Neuron (in vitro differentiated cells): Measurements from ENCODE around the gene UBE2K.
"Not testable (repeated sequence)": the region's sequence is repeated elsewhere in the genome, so short reads cannot be mapped to it uniquely, and the experiment has no call there.

Experiments
- H2AFZ ChIP-seq: one replicate; pipeline ENCODE4 v1.6.1; 2013; ENCODE audit warnings: low read depth, mild to moderate bottlenecking, inconsistent platforms, low read length, moderate library complexity
- H3K27me3 ChIP-seq: one replicate; pipeline ENCODE4 v1.6.1; 2013; ENCODE audit warnings: low read length; ENCODE audit not compliant: insufficient read depth
- H3K36me3 ChIP-seq: one replicate; pipeline ENCODE4 v1.6.1; 2013; ENCODE audit warnings: low read length; ENCODE audit not compliant: insufficient read depth
- H3K4me1 ChIP-seq: one replicate; pipeline ENCODE4 v1.6.1; 2013; ENCODE audit warnings: low read length; ENCODE audit not compliant: insufficient read depth
- H3K4me3 ChIP-seq: 2 replicates; pipeline ENCODE4 v1.5.1; 2013; ENCODE audit warnings: mild to moderate bottlenecking, low read length, moderate library complexity
- H3K9me3 ChIP-seq: one replicate; pipeline ENCODE4 v1.6.1; 2013; ENCODE audit warnings: low read length

Gene UBE2K

DNA sequence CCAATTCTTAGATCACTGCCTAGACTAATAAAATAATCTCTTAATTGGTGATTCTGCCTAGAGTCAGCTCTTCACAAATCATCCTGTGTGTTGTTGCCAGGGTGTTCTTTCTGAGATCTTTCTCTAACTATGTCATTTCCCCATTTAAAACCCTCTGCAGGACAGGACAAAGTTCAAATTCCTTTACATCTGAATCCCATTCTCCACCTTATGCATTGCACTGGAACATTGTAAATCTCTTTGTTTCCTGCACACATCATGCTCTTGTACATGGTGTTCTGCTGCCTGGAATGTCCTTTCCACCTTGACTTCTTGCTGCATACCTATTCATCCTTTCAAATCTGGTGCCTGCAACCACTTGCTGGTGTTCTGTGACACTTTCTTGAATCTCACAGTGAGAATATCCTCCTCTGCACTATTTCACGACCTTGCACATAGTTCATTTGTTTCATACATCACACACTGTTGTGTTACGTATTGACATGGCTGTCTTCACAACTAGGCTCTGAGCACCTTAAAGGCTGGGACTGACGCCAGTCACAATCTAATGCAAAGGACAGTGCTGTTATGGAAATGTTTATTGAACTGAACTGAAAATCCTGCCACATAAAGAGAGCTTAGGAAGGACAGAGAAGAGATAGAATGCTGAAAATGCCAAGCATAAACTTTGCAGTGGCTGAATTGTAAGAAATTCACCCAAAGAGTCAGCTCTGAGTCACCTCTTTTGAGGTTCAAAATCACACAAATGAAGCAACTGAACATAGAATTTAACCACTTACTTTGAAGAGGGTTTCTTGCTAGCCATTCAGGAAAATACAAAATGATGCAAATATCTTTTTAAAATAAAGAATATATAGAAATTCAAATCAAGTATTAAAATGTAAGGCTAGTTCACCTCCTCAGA lies 32.9 kb upstream of the UBE2K start:
- no peaks in the 10 kb centered on the region for H3K36me3 ChIP-seq
- H2AFZ ChIP-seq = no peak overlapping the region
- no peaks in the 10 kb centered on the region for H3K9me3 ChIP-seq
- no peaks in the 10 kb centered on the region for H3K27me3 ChIP-seq
- peaks cover 23% of the 10 kb centered on the region for H3K4me1 ChIP-seq
- H3K4me3 ChIP-seq = no peak overlapping the region

DNA sequence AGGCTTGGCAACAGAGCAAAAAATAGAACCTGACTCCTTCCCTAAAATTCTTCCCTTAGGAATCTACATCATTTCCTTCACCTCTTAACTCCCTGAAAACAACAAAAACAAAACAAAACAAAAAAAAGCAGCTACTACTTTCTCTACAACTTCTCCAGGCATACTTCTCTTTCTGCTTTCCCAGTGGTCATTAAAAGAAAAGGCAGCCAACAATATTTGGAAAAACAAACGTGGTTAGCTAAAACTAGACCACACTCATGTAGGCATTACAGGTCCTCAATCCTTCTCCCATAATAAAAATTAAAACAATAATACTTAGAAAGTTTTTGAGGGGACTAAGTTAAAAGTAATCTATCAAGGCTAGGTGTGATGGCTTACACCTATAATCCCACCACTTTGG lies 30.2 kb upstream of the UBE2K start:
- no peak overlapping the region for H3K4me3 ChIP-seq
- peaks cover 23% of the 10 kb centered on the region for H3K4me1 ChIP-seq
- no peak overlapping the region for H2AFZ ChIP-seq
- H3K36me3 ChIP-seq = no peaks in the 10 kb centered on the region
- H3K9me3 ChIP-seq = no peaks in the 10 kb centered on the region
- H3K27me3 ChIP-seq = no peaks in the 10 kb centered on the region

DNA sequence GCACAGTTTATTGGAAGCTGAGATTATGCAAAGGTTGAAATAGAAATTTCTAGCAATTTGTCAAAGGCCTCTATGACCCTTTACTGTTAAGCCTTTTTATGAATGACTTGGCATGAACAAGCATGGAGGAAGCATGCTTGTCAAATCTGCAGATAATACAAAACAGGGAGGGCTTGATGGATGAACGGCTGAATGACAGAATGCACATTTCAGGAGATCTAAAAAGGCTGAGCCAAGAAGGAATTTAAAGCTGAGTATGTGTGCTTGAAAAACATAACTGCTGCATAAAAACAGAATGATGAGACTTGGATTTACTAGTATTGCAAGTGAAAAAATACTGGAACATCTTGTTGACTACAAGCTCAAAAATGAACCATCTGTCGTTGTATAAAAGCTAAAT lies 29.0 kb upstream of the UBE2K start:
- no peak overlapping the region for H3K4me3 ChIP-seq
- H3K36me3 ChIP-seq = no peaks in the 10 kb centered on the region
- H3K9me3 ChIP-seq = no peaks in the 10 kb centered on the region
- H3K27me3 ChIP-seq = no peaks in the 10 kb centered on the region
- no peak overlapping the region for H2AFZ ChIP-seq
- H3K4me1 ChIP-seq = peaks cover 23% of the 10 kb centered on the region

DNA sequence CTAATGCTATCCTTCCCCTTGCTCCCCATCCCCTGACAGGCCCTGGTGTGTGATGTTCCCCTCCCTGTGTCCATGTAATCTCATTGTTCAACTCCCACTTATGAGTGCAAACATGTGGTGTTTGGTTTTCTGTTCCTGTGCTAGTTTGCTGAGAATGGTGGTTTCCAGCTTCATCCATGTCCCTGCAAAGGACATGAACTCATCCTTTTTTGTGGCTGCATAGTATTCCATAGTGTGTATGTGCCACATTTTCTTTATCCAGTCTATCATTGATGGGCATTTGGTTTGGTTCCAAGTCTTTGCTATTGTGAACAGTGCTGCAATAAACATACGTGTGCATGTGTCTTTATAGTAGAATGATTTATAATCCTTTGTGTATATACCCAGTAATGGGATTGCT lies 27.6 kb upstream of the UBE2K start:
- peaks cover 14% of the 10 kb centered on the region for H3K4me1 ChIP-seq
- not testable (repeated sequence) for H3K36me3 ChIP-seq, H3K27me3 ChIP-seq, H3K4me3 ChIP-seq, H3K9me3 ChIP-seq, H2AFZ ChIP-seq

DNA sequence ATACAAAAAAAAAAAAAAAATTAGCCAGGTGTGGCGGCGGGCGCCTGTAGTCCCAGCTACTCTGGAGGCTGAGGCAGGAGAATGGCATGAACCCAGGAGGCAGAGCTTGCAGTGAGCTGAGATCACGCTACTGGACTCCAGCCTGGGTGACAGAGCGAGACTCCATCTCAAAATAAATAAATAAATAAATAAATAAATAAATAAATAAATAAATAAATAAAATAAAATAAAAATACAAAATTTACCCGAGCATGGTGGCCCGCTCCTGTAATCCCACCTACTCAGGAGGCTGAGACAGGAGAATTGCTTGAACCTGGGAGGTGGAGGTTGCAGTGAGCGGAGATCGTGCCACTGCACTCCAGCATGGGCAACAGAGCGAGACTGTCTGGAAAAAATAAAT lies 22.3 kb upstream of the UBE2K start:
- not testable (repeated sequence) for H3K27me3 ChIP-seq, H3K9me3 ChIP-seq, H3K4me1 ChIP-seq, H3K4me3 ChIP-seq, H2AFZ ChIP-seq, H3K36me3 ChIP-seq

DNA sequence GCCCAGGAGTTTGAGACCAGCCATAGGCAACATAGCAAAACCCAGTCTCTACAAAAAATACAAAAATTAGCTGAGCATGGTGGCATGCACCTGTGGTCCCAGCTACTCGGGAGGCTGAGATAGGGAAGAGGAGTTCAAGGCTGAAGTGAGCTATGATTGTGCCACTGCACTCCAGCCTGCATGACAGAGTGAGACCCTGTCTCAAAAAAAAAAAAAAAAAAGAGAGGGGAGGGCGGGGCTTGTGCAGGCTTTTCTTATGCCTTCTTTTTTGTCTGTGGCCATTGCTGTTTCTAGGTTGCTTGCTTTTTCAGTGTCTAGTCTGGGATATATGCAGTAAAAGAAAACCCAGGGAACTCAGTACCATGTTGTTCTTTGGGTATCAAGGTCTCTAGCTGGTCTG lies 16.9 kb upstream of the UBE2K start:
- not testable (repeated sequence) for H2AFZ ChIP-seq, H3K36me3 ChIP-seq, H3K27me3 ChIP-seq, H3K4me1 ChIP-seq, H3K9me3 ChIP-seq, H3K4me3 ChIP-seq

DNA sequence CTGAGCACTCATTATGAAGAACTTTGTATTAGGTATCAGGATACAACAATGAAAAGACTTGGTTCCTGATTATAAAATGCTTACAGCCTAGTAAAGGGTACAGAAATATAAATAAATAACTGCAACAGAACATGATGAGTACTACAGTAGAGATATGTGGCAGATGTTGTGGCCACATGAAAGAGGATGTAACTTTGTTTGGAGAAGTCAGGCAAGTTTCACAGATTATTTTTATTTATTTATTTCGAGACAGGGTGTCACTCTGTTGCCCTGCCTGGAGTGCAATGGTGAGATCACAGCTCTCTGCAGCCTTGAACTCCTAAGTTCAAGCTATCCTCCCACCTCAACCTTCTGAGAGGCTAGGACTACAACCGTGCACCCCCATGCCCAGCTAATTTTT lies 15.8 kb upstream of the UBE2K start:
- Histone ChIP-seq H3K36me3 (no peaks in the 10 kb centered on the region), H2AFZ (no peak overlapping the region), H3K4me1 (no peaks in the 10 kb centered on the region), H3K27me3 (no peaks in the 10 kb centered on the region), H3K9me3 (no peaks in the 10 kb centered on the region), H3K4me3 (no peak overlapping the region)

DNA sequence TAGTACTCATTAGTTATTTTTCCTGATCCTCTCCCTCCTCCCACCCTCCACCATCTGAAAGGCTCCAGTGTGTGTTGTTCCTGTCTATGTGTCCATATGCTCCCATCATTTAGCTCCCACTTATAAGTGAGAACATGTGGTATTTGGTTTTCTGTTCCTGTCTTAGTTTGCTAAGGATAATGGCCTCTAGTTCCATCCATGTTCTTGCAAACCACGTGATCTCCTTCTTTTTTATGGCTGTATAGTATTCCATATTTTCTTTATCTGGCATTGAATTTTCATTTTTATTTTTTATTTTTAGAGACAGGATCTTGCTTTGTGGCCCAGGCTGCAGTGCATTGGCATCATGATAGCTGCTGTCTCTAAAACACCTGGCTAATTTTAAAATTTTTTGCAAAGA lies 11.9 kb upstream of the UBE2K start:
- H3K4me3 ChIP-seq = no peak overlapping the region
- no peak overlapping the region for H2AFZ ChIP-seq
- no peaks in the 10 kb centered on the region for H3K4me1 ChIP-seq
- no peaks in the 10 kb centered on the region for H3K9me3 ChIP-seq
- H3K36me3 ChIP-seq = no peaks in the 10 kb centered on the region
- no peaks in the 10 kb centered on the region for H3K27me3 ChIP-seq

DNA sequence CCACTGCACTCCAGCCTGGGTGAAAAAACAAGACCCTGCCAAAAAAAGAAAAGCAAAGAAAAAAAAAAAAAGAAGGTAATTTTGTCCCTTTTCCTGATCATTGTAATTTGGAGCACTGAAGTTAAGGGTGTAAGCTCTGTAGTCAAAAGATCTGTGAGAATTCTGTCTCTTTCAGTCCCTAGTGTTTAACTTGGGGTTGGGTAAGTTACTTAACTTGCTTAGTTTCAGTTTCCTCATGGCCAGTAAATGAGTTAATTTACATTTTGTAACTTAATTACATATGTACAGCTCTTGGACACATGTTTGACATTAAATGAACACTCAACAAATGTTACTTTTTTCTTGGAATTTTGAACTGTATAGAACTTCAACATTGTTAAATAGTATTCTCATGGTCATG lies 10.9 kb upstream of the UBE2K start:
- H3K9me3 ChIP-seq = no peaks in the 10 kb centered on the region
- no peak overlapping the region for H2AFZ ChIP-seq
- H3K27me3 ChIP-seq = no peaks in the 10 kb centered on the region
- no peaks in the 10 kb centered on the region for H3K36me3 ChIP-seq
- H3K4me1 ChIP-seq = no peaks in the 10 kb centered on the region
- no peak overlapping the region for H3K4me3 ChIP-seq

DNA sequence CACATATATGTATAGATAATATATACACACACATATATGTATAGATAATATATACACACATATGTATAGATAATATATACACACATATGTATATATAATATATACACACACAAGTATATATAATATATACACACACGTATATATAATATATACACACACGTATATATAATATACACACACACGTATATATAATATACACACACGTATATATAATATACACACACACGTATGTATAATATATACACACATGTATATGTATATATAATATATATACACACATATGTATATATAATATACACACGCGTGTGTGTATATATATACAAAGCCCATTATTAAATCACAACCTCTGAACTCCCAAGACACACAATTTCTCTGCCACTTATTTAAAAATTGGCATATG lies 8.0 kb upstream of the UBE2K start:
- no peaks in the 10 kb centered on the region for H3K4me1 ChIP-seq
- no peaks in the 10 kb centered on the region for H3K27me3 ChIP-seq
- no peaks in the 10 kb centered on the region for H3K9me3 ChIP-seq
- H3K4me3 ChIP-seq = no peak overlapping the region
- H2AFZ ChIP-seq = no peak overlapping the region
- H3K36me3 ChIP-seq = no peaks in the 10 kb centered on the region

DNA sequence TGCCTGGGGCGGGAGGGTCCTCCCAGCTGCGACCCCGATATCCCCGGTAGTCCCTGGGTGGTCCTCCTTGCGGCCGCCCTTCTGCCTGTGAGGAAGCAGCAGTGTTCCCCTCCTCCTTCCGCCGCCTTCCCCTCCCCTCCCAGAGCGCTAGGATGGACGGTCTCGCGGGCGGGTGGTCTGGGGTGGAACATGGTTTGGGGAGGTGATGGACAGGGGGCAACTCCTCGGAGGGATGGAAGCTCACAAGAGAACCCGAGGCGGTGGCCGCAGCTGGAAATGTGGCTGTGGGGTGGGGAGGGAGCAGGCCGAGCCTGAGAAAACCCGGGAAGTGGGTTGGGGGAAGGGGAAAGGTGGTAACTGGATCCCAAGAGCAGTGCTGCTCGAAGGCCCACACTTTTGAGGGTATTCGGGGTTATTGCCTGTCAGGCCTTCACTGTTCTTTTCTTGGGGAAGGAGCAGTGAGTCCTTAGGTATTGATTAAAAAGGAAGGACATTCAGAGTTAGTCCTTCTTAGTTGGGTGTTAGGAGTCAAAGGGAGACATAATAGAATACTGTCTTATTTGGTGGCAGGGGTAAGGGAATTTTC lies 581 bp downstream of the UBE2K start:
- H3K36me3 ChIP-seq = peaks cover 9% of the 10 kb centered on the region
- peak overlapping the region; percentile 98 for H2AFZ ChIP-seq
- peak overlapping the region; percentile 64 for H3K4me3 ChIP-seq
- H3K27me3 ChIP-seq = no peaks in the 10 kb centered on the region
- H3K9me3 ChIP-seq = no peaks in the 10 kb centered on the region
- H3K4me1 ChIP-seq = peaks cover 23% of the 10 kb centered on the region

DNA sequence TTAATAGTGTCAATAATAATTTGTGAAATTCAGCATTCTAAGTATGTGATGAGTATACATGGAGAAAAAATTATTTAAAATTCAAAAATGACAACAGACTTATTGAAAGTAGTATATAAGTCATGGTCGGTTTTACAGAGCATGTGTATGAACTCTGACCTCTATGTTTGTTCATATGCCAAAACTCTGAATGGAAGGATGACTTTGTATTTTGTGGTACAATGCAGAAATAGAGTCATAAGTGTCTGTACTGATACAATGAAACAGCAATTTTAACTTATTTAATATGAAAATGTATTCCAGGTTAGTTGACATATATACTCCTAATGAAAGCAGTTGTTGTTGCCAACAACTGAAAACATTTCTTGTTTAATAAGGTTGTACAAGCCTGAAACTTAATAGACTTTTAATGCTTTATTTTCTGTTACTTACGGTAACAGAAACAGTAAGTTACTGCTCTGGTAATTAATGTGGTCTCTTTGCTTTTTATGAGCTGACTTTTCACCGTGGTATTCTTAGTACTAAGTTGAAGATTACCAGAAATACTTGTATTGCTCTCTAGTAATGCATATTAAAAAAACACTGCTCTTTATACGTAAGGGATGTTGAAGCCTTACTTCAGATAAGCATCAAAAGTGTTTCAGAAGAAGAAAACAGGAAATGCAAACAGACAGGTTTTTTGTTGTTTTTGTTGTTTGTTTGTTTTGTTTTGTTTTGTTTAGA lies 1.9 kb downstream of the UBE2K start:
- peaks cover 9% of the 10 kb centered on the region for H3K36me3 ChIP-seq
- H3K9me3 ChIP-seq = no peaks in the 10 kb centered on the region
- H3K4me1 ChIP-seq = peaks cover 23% of the 10 kb centered on the region
- no peaks in the 10 kb centered on the region for H3K27me3 ChIP-seq
- no peak overlapping the region for H2AFZ ChIP-seq
- H3K4me3 ChIP-seq = peak overlapping the region; percentile 64

DNA sequence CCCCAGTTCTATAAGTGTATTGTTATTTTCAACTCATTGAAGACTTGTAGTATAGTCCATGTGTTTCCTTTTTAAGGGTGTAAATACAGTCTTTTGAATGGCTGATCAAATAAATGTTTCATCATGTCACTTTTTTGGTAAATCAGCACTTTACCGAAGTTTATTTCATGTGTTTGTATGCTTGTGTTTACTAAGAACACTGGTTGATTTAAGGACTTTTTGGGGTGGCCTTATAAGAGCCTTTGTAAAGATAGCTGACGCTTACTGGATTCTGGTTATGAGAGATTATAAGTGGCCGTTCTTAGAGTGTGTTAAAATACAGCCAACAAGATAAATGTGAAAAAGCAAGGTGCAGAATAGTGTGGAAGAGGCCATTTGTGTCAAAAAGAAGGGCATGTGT lies 2.6 kb downstream of the UBE2K start:
- H3K36me3 ChIP-seq = peaks cover 11% of the 10 kb centered on the region
- no peaks in the 10 kb centered on the region for H3K27me3 ChIP-seq
- peak overlapping the region; percentile 64 for H3K4me3 ChIP-seq
- peaks cover 23% of the 10 kb centered on the region for H3K4me1 ChIP-seq
- H3K9me3 ChIP-seq = peaks cover 3% of the 10 kb centered on the region
- H2AFZ ChIP-seq = no peak overlapping the region
